ENCODE measurements around the gene PTGER2.
A peak's percentile ranks its signal among the peaks of the same experiment; 100 is the strongest.

PTGER2 gene

DNA sequence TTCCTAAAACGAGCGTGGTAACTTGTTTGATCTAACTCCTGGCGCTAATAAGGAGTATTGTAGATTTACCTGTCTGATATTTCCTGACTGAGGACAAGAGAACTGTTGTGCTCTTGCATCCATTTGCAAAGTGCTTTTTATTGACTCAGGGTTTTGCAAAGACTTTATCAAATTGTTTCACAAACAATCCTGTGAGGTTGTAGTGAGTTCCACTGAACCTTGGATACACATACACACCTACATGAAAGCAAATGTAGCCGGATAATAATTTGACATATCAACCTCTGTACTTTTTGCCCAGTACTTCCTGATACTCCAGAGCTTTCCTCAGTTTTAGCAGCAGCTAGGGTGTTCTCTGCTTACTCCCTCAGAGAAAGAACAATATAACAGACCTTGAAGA, 6.7 kb upstream of the PTGER2 start:
- DNase-seq = no peak

GRCh38 chr14:52307905-52308304, 6.2 kb upstream of the PTGER2 start:
- no peak for DNase-seq

DNA sequence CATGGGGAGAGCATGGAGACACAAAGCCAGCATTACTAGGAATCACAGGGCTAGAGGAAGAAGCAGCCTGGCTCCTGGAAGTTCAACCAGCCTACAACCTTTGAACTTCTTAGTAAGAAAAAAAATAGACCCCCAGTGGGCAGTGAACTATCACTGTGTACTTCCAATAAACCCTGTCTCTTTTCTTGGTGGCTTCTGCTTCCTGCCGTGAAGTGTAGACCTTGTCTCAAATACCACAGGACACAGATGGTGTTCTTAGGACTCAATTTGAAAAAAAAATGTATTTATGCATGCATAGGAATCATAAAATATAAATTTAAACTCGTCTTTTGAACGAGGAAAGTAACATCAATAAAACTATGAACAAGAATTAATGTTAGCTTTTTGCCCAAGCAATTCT, 3.6 kb upstream of the PTGER2 start:
- DNase-seq = no peak

GRCh38 chr14:52312931-52313355, 1.2 kb upstream of the PTGER2 start:
- no peak for DNase-seq

- no peak for DNase-seq
Observed at GRCh38 chr14:52313462-52313861, 650 bp upstream of the PTGER2 start.

- DNase-seq = peak; percentile 20 to 37
Observed at GRCh38 chr14:52314595-52315354, 663 bp downstream of the PTGER2 start.

- DNase-seq = peak; percentile 24 to 32
Observed at GRCh38 chr14:52315355-52315718, 1.2 kb downstream of the PTGER2 start.

GRCh38 chr14:52318062-52318461, 4.0 kb downstream of the PTGER2 start:
- no peak for DNase-seq

GRCh38 chr14:52318826-52319645, 4.9 kb downstream of the PTGER2 start:
- DNase-seq = no peak

- no peak for DNase-seq
Observed at GRCh38 chr14:52319919-52320318, 5.8 kb downstream of the PTGER2 start.

DNA sequence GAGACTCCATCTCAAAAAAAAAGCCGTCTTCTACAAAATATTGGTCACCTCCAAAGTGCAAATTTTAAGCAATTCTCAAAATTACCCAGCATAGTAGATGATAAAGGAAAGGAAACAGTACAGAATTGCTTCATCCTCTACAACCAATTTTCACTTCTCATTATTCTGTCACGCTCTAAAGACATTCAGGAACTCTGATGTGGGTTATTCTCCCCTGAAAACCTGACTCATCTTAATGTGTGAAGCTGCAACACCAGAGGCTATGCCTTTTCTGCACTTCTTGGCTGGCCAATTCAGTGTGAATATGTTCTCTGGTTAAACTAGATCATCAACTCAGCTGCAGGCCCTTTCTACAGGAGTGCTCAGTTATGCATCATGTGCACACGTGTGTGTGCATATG, 11.0 kb downstream of the PTGER2 start:
- no peak for DNase-seq

DNA sequence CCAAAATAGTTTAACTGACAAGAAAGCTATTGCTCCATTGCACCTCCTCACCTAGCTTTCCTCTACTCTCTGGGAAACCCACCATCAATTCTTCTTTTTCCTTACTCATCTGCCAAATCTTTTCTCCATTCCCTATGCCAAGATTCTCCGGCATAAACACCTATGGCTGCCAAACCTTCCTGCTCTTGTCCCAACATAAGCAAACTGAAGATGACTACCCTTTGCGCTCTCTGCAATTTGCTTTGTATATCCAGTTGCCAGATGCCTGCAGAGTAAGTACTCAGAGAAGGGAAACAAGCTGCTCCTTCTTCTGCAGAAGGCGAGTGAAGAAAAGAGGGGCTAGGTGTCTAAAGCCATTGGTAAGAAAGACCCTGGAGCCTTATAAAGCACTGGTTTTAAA, 11.5 kb downstream of the PTGER2 start:
- DNase-seq = no peak

- no peak for DNase-seq
Observed at GRCh38 chr14:52327374-52328226, 13.5 kb downstream of the PTGER2 start.

GRCh38 chr14:52328276-52328675, 14.2 kb downstream of the PTGER2 start:
- no peak for DNase-seq

- no peak for DNase-seq
Observed at GRCh38 chr14:52329678-52330369, 15.7 kb downstream of the PTGER2 start.

DNA sequence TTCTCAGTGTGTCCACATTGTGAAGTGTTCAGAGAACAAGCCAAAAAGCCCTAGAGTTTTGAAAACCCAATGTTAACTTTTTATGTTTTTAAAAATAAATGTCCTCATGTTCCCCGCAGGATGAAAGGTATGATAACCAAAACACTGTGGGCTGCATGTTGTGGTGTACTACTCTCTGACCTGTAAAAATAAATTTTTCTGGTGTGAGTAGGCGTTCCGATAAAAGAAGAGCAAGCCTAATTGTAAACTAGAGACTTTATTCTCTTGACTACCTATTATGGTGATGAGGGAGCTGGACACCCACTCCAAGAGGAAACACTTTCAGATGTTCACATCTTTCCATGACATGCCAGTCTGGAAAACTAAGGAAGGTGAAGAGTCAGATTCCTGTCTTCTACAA, 18.2 kb downstream of the PTGER2 start:
- DNase-seq = no peak

DNA sequence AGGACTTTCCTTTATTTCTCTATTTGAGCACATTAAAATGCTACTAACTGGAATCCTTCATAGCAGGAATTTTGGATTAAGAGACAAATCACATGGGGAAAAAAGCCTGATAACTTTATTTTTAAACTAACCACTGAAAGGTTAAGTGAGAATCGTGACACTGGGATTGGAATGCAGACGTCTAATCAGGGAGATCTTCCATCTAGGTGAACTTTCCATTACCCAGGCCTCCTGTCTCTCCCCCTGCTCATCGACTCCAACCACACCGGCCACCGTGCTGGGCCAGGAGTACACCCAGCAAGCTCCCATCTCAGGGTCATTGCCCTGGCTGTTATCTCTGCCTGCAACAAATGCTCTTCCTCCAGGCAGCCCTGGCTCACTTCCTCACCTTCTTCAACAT, 19.0 kb downstream of the PTGER2 start:
- no peak for DNase-seq

- no peak for DNase-seq
Observed at GRCh38 chr14:52333823-52334657, 19.9 kb downstream of the PTGER2 start.

DNA sequence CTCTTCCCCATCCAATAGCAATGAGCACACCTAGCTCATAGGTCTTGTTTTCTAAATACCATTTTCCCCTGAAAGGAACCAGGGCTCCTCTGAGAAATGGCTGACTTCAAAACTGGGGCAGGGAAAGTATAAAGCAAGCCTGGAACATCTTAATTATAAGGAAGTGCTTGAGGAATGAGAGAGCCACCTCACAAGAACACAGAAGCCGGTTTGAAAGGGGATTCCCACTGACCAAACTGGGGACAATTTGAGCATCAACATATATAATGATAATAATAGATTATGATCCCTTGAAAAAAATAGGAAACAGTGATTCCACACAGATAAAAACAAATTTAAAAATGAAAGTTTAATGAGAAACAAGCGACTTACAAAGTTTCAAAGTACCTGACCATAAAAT, 22.1 kb downstream of the PTGER2 start:
- DNase-seq = no peak

DNA sequence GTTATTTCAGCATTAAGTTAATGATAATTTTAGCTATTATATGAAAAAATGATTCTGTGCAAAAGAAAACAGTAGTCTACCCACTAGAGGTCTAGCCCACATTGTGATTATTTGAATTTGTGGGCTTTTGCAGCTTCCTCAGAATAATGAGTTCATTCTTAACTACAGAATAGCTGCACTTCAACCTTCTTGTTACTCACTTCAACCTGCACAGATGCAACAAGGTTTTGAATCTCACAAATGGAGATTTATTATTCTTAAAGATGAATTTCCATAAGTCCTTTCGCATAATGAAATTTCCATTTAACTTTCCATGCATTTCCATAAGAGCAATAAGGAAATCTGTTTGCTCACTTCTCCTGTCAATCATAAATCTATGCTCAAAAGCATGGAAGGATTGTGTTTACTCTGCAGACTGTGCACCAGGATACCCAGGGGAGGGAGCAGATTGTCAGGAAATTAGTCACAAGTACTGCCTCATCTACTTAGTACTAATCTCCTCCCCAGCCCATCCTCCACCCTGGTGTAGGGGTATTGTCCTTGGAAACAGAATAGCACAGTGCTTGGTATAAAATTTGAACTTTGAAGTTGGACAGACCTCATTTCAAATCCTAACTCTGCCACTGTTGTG, 24.1 kb downstream of the PTGER2 start:
- no peak for DNase-seq

DNA sequence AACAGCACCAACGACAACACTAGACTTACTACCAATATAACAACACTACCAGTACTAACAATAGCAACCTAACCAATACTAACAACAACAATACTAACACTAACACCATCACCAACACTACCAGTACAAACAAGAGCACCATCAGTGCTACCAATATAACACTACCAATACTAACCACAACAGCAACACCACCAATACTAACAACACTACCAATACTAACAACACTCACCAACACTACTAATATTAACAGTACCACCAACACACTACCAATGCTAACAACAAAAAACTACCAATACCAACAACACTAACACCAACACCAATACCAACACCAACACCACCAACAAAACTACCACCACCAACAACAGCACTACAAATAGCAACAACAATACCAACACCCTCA, 25.1 kb downstream of the PTGER2 start:
- no peak for DNase-seq
